Subcutaneous abdominal adipose tissue (tissue), 5 donors: Measurements from ENCODE around the gene ZDHHC17.

Experiments used
- H3K27ac ChIP-seq: one replicate; pipeline ENCODE4 v1.7.0; 2013; ENCODE audit warnings: low read depth, mild to moderate bottlenecking, inconsistent platforms, low read length, moderate library complexity
- H3K27me3 ChIP-seq, 5 donors: one replicate each; pipeline ENCODE4 v1.7.0; 2013; ENCODE audit warnings: low read length in 5 of 5, inconsistent platforms in 1 of 5; ENCODE audit not compliant: control insufficient read depth in 5 of 5, insufficient read depth in 4 of 5
- H3K36me3 ChIP-seq, 5 donors: one replicate each; pipeline ENCODE4 v1.7.0; 2013; ENCODE audit warnings: low read length in 5 of 5; ENCODE audit not compliant: control insufficient read depth in 5 of 5, insufficient read depth in 5 of 5
- H3K4me1 ChIP-seq, 5 donors: one replicate each; pipeline ENCODE4 v1.7.0; 2013; ENCODE audit warnings: low read length in 5 of 5, mild to moderate bottlenecking in 3 of 5, moderate library complexity in 1 of 5; ENCODE audit not compliant: control insufficient read depth in 5 of 5, insufficient read depth in 5 of 5
- H3K4me3 ChIP-seq, 5 donors: one replicate each; pipeline ENCODE4 v1.7.0; 2013; ENCODE audit warnings: low read length in 5 of 5, low read depth in 1 of 5
- H3K9ac ChIP-seq, 5 donors: one replicate each; pipeline ENCODE4 v1.7.0; 2013; ENCODE audit warnings: low read length in 5 of 5, mild to moderate bottlenecking in 4 of 5, moderate library complexity in 3 of 5
- H3K9me3 ChIP-seq, 5 donors: one replicate each; pipeline ENCODE4 v1.7.0; 2013; ENCODE audit warnings: low read length in 5 of 5; ENCODE audit not compliant: control insufficient read depth in 5 of 5
- donor health status: healthy.
- donor health status: healthy.
- donor health status: healthy.
- donor health status: healthy.
- donor health status: healthy.

ZDHHC17 gene

GRCh38 chr12:76871082-76871481 lies 107.2 kb downstream of the ZDHHC17 start:
- Histone ChIP-seq H3K27me3 (no peaks in the 10 kb centered on the region), H3K27ac (no peak overlapping the region), H3K4me1 (peaks cover 0 to 10% (median 0%) of the 10 kb centered on the region in 5 donors), H3K36me3 (no peaks in the 10 kb centered on the region), H3K9ac (no peak overlapping the region), H3K9me3 (no peaks in the 10 kb centered on the region), H3K4me3 (no peak overlapping the region)

DNA sequence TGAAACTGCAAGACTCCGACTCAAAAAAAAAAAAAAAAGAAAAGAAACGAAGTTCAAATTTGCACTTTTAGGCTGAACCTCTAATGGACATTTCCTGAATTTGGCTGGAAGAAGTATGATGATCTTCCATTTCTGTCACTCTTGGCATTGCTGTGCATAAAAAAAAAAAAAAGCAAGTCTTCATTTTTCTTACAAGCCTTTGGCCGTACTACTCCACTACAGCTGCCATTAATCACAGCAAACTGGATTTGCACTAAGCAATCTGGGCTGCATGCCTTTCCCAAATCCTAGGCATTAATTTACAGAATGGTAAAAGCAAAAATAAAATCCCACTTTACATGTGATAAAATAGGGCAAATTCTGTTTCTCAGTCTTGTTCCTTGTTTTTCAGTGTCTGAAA lies 107.8 kb downstream of the ZDHHC17 start:
- H3K27me3 ChIP-seq, result no peaks in the 10 kb centered on the region
- peaks cover 0 to 10% (median 3%) of the 10 kb centered on the region in 5 donors for H3K4me1 ChIP-seq

GRCh38 chr12:76872415-76872814 lies 108.5 kb downstream of the ZDHHC17 start:
- no peaks in the 10 kb centered on the region for H3K9me3 ChIP-seq
- H3K27ac ChIP-seq, result no peak overlapping the region
- no peak overlapping the region for H3K9ac ChIP-seq
- no peaks in the 10 kb centered on the region for H3K36me3 ChIP-seq
- H3K4me1 ChIP-seq, result peaks cover 0 to 11% (median 5%) of the 10 kb centered on the region in 5 donors
- H3K27me3 ChIP-seq, result no peaks in the 10 kb centered on the region
- H3K4me3 ChIP-seq, result no peak overlapping the region

More for the DNA sequence above, 107.8 kb downstream of the ZDHHC17 start:
- no peak overlapping the region for H3K27ac ChIP-seq
- no peak overlapping the region for H3K9ac ChIP-seq
- H3K9me3 ChIP-seq, result no peaks in the 10 kb centered on the region
- H3K4me3 ChIP-seq, result peak overlapping the region in 1 of 5 donors; percentile 16
- H3K36me3 ChIP-seq, result no peaks in the 10 kb centered on the region

GRCh38 chr12:76874027-76874426 lies 110.1 kb downstream of the ZDHHC17 start:
- no peak overlapping the region for H3K27ac ChIP-seq
- H3K27me3 ChIP-seq, result no peaks in the 10 kb centered on the region
- no peak overlapping the region for H3K9ac ChIP-seq
- H3K4me1 ChIP-seq, result peaks cover 0 to 21% (median 14%) of the 10 kb centered on the region in 5 donors
- H3K36me3 ChIP-seq, result no peaks in the 10 kb centered on the region
- H3K9me3 ChIP-seq, result no peaks in the 10 kb centered on the region
- H3K4me3 ChIP-seq, result no peak overlapping the region

- no peak overlapping the region for H3K9ac ChIP-seq
- H3K27me3 ChIP-seq, result no peaks in the 10 kb centered on the region
- H3K27ac ChIP-seq, result no peak overlapping the region
- no peaks in the 10 kb centered on the region for H3K9me3 ChIP-seq
- H3K36me3 ChIP-seq, result no peaks in the 10 kb centered on the region
- peaks cover 0 to 24% (median 16%) of the 10 kb centered on the region in 5 donors for H3K4me1 ChIP-seq
- H3K4me3 ChIP-seq, result no peak overlapping the region
These were observed 110.7 kb downstream of the ZDHHC17 start for GRCh38 chr12:76874491-76875190.

- Histone ChIP-seq H3K27ac (no peak overlapping the region), H3K9ac (no peak overlapping the region), H3K4me1 (peaks cover 0 to 27% (median 17%) of the 10 kb centered on the region in 5 donors), H3K9me3 (no peaks in the 10 kb centered on the region), H3K4me3 (no peak overlapping the region), H3K36me3 (no peaks in the 10 kb centered on the region), H3K27me3 (no peaks in the 10 kb centered on the region)
These were observed 112.8 kb downstream of the ZDHHC17 start for GRCh38 chr12:76876696-76877229.

DNA sequence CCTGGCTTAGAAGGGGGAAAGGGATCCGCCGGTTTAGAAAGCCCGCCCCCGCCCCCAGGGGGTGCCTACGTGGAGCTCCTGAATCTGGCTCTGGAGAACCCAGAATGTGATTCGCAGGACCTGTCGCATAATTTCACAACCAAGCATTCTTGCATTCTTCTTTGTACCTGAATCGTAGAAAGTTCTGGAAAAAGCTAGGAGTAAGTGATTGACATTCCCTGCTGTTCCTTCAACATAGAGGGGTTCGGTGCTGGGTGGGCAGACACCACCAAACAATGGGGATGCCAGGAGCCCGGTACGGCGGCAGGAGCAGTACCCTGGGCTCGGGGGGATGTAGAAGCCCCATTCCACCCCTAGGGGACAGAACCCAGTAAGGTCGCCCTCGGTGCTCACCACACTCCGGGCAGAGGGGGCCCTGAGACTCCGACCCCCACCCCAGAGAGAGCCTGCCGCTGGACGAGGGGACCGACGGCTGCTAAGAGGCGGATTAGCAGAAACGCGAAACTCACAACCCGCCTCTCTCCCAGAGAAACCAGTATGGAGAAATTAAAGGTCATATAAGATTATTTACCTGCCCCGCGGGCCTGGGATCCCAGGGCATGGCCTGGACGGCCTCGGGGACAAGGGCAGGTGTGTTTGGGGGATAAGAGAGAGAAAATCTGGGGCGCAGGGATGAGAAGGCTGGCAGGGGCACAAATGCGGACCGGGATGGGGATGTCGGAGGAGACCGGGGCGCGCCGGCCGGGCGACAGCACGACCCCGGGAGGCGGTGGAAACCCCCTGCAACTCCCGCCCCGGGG lies 114.4 kb downstream of the ZDHHC17 start:
- Histone ChIP-seq H3K4me1 (peaks cover 0 to 25% (median 17%) of the 10 kb centered on the region in 5 donors), H3K36me3 (no peaks in the 10 kb centered on the region), H3K9ac (peak overlapping the region; percentile 40 to 86 (median 79)), H3K9me3 (peaks cover 0 to 7% (median 5%) of the 10 kb centered on the region in 5 donors), H3K27me3 (no peaks in the 10 kb centered on the region), H3K4me3 (peak overlapping the region; percentile 64 to 84 (median 79)), H3K27ac (peak overlapping the region; percentile 64)

- no peaks in the 10 kb centered on the region for H3K36me3 ChIP-seq
- peaks cover 0 to 25% (median 17%) of the 10 kb centered on the region in 5 donors for H3K4me1 ChIP-seq
- H3K9me3 ChIP-seq, result peaks cover 0 to 13% (median 9%) of the 10 kb centered on the region in 5 donors
- H3K4me3 ChIP-seq, result peak within 1 kb of the TSS; percentile 71 to 84 (median 79)
- no peaks in the 10 kb centered on the region for H3K27me3 ChIP-seq
- peak within 1 kb of the TSS; percentile 40 to 86 (median 79) for H3K9ac ChIP-seq
- peak within 1 kb of the TSS; percentile 87 for H3K27ac ChIP-seq
These were observed 115.2 kb downstream of the ZDHHC17 start, which contains the start of gene CSRP2 for GRCh38 chr12:76878899-76879709. Gene CSRP2 (minus strand): TSS chr12:76879019. CDS start chr12:76866260, 12,759 bp downstream.

DNA sequence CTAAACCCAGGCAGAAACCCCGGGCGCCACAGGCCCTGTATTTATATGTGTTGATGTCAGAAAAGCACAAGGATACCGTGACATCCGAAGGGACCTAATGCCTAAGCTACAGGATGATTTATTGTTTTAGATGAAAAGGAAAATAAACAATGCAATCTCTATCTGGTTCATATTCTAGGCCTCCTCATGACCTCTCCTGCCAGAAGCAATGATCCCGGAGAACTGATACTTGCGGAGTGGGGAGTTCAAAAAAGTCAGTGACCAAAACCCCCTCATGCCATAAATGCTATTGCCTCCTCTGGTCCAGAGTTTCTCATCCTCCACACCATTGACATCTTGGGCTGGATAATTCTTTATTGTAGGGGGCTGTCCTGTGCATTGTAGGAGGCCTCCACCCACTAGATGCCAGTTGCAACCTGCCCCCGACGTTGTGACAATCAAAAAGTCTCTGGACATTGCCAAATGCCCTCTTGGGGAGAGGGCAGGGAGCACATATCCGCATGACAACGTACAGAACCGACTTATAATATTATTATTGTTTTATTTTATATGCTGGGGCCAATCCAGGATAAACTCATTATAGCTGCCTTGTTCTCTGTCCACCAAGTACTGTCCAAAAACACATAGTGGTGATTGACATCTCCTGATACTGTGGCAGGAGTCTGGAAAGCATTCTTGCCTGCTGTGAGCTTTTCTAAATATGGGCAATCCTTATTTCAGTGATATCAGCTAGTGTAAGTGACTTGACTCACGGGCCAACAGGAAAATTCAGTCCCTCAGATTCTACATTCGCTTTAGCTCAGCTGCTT lies 116.0 kb downstream of the ZDHHC17 start:
- Histone ChIP-seq H3K9ac (peak overlapping the region; percentile 17 to 86 (median 76)), H3K4me1 (peaks cover 0 to 25% (median 17%) of the 10 kb centered on the region in 5 donors), H3K9me3 (peaks cover 0 to 13% (median 9%) of the 10 kb centered on the region in 5 donors), H3K27me3 (no peaks in the 10 kb centered on the region), H3K36me3 (no peaks in the 10 kb centered on the region), H3K4me3 (peak overlapping the region; percentile 71 to 84 (median 79)), H3K27ac (peak overlapping the region; percentile 87)
